HG03159 (cell line): ENCODE results near the gene KSR1.
"Not testable (repeated sequence)": the region's sequence is repeated elsewhere in the genome, so short reads cannot be mapped to it uniquely, and the experiment has no call there.

Experiments used
- ATAC-seq: cut with Tn5 transposase; IDR thresholded peaks from one replicate; pipeline ENCODE4 v1.9.1; 2021; ENCODE audit warnings: mild to moderate bottlenecking, moderate library complexity; ENCODE audit not compliant: unreplicated experiment

KSR1 gene

DNA sequence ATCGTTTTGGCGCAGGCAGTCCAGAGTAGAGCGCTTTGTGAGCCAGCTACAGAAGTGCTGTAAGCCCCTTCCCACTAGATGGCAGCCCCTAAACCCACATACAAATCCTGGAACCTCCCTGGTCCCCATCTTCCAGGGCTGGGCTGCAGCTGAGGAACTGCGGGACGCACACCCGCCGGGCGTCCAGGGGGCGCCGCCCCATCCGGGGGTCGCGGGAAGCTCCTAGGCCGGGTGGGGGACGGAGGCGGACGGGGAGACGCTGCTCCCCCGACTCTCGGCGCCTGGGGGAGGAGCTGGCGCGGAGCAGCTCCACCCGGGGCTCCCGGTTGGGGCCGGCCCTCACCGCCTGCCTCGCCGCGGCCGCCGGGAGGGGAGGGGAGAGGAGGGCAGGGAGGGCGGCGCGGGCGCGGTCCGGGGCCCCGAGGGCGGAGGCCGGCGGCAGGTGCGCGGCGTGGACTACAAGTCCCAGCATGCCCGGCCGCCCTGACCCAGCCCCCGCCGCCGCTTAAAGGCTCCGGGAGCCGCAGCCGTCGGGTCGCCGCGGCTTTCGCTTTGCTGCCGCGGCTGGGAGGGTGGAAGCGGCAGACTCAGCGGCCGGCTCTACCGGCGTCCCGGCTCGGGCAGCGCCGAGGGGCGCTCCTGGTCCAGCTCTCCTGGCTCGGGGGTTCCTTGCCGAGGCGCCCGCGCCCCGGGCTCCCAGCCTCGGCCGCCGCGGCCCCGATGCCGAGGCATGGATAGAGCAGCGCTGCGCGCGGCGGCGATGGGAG, at the start of gene KSR1:
KSR1 (plus strand) TSS at position 535 of the 767 bp plus-strand sequence; CDS start at position 731, 196 bp downstream.
- peak; percentile 90 for ATAC-seq

DNA sequence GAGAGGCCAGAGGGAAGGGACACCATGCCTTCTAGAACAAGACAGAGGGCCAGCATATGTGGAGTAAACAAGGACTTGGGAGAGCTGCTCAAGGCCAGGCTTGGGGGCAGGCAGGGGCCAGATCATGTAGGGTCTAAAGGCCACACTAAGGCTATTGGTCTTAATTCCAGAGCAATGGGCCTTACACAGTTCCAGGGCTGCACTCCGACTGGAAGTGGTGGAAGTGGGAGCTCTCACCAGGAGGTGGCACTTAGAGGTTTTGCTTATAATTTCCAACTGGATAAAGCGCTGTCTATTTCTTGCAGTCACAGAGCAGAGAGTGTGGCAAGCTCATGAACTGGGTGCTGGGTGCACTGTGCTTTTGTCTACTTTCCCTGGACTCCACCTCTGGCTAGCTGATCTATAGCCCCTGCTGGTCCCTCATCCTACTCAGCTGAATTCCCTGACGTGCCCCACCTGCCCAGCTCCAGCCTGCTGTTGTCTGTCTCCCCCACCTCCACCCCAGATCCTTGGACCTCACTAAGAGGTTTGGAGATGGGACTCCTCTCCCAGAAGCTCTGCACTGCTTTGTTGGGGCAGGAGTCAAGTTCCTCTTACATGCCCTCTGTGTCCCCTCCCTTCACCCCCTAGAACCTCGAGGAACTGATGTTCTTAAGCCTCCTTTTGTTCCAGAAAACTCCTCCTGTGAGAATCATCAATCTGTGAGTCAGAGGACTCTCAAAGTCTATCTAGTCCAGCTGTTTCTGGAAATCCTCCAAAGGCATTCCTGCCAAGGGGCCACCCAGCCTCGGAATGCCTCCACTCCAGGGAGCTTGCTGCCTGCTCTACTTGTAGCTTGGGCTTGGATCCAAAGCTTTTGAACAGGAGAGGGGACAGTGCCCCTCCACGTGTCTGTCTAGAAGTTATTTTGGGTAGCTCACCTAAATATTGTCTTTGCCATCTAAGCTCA, 48.1 kb upstream of the KSR1 start:
- no peak for ATAC-seq

GRCh38 chr17:27408891-27409290, 47.4 kb upstream of the KSR1 start:
- ATAC-seq: no peak

GRCh38 chr17:27412158-27412557, 44.1 kb upstream of the KSR1 start:
- ATAC-seq: not testable (repeated sequence)

DNA sequence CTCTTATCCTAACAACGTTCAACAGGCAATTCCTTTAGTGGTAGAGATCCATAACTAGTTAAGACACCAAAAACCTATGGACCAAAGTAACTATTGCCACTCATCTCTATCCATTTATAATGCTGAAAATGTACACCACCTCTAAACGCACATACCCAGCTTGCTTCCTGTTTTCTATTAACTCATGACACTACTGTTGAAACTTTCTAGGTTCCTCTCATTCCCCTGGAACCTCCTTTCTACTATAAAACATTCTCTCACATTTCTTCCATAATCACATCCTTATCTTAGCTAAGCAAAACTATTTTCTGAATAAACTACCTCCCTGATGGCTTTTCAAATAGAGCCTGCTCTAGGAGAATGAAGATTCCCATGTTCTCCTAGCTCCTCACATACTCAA, 42.9 kb upstream of the KSR1 start:
- peak; percentile 29 for ATAC-seq

DNA sequence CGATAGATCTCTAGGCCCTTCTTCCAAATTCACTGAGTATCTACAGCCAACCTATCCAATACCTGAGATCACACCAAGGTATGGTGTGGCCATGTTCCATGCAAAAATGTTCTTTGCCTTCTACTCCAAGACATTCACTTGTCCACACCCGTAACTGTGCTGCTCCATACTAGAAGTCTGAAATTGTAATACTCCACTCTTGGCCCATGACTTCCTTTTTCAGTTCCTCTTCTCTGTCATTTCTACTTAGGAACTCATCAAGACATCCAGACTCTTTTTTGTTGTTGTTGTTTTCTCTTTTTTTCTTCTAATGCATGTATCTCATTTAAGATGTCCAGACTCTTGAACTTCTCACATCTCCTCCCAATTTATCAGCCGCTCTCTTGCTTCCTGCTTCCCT, 42.5 kb upstream of the KSR1 start:
- peak; percentile 67 for ATAC-seq

GRCh38 chr17:27414271-27414670, 42.0 kb upstream of the KSR1 start:
- no peak for ATAC-seq

GRCh38 chr17:27414694-27415093, 41.6 kb upstream of the KSR1 start:
- ATAC-seq: no peak

DNA sequence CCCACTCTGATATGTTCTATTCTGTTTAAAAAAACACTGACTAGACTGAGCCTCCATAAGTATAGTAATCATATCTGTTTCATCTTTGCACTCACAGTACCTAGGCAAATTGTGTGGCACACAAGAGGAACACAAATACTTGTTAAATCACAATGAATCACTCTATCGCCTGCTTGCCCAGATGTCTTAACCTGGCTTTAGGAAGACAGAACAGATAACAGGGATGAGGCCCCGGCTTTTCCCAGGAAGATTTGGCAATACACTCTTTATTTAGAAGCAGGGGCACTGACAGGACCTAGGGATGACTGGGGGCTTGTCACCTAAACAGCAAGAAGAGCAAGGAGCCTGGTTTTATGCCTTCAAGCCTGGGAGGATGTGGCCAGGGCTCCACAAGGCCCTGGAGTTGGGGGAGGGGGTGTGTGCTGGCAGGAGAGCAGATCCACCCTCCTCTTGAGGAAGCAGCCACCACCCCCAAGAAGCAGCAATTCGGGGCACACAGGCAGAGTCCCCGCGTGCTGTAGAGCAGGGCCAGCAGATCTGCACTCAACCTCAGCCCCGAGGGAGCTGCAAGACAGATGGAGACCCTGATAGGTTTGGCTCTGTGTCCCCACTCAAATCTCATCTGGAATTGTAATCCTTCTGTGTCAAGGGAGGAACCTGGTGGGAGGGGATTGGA, 41.0 kb upstream of the KSR1 start:
- ATAC-seq: no peak

DNA sequence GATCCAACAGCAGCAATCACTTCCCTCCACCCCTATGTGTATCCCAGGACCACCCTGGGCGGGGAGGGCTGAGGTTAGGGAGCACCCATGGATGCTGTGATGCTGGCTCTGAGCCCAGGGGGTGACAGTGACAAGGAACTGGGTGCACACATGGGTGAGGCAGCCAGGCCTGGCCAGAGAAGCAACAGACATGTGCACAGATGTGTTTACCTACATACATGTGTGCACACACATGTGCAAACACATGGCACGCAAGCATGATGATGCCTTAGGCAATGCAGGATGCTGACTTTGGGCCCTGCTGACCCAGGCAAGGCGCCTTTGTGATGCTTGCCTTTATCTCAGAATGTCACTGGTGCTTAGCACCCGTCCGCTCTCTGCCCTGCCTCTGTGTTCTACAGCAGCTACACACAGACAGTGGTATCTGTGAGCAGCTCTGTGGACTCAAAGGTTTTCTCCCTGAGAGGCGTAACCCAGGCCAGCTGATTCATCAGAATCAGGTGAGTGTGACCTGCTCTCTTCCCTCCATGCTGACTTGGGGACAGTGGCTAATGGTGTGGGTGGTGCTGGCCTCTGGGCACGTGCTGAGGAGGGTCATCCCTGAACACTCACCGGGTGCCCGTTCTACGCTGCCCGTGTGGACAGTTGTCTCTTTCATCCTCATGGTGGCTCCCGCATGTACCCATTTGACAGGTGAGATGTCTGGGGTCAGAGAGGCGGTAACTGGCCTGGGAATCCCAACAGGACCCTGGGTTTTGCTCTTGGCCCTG, 38.5 kb upstream of the KSR1 start:
- ATAC-seq: no peak

- ATAC-seq: no peak
Measured at GRCh38 chr17:27418366-27418615, 38.0 kb upstream of the KSR1 start.

DNA sequence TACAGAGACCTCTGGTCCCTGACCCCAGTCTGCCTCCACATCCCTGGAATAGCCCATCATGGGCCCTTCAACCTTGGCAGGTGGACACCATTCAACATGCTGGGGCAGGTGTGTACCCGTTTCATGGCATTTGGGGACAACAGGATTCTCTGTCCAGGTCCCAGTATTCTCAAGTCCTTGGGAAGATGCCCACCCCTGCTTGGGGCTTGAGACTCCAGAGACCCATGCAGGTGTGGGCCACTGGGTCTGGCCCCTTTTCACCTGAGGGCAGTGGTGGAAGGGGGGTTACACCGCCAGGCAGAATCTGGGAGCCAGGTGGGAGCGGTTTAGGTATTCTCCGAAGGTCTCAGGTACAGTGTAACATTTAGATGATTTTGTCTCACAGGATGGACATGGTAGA, 37.1 kb upstream of the KSR1 start:
- ATAC-seq: no peak

- ATAC-seq: no peak
Measured at GRCh38 chr17:27420211-27420950, 35.9 kb upstream of the KSR1 start.

DNA sequence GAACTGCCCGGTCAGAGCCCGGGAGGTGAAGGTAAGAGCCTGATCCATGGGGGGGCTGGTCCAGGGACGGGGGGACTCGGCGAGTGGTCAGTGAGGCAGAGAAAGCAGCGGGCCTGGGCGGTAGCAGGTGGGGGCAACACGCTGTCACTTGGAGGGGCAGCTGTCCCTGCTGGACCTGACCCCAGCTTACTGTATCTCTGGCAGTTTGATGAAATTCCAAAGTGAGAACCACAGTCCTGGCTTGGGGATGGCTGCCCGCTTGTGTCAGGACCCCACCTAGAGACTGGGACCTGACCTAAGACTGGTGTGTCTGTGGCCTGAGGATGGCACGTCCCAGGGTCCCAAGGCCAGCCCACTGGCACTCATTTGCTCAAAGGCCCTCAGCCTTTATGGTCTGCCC, 35.1 kb upstream of the KSR1 start:
- no peak for ATAC-seq

DNA sequence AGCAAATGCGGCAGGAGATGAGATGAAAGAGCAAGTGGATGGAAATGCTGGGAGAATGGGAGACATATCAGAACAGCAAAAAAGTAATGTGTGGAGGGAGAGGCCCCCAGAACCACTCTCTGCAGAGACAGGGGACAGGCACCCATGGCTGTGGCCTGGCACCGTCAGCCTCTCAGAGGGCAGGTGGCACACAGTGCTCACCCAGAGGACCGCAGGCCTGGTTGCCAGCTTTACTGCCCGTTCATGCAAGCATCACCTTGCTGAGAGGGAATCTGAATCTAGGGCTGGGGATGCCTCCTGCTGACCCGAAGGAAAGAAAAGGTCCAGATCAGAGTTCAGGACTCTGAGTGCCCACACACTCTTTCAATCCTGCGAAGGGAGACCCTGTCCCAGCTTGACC, 34.6 kb upstream of the KSR1 start:
- ATAC-seq: not testable (repeated sequence)

DNA sequence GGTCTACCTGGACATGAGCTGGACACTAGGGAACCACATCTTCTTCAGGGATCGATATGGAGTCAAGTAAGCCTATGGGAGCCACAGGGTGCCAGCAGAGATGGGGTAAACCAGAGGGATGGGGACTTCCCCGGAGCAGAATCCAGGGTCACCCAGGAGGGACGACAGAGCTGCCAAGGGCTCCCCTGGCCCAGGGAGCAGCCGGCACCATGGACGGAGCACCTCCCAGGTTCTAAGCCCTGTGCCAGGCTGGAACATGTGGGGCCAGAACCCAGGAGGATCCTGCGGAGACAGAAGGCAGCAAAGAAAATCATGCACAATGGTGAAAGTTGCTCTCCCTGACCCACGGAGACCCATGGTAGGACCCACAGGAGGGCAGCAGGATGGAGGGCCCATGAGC, 33.6 kb upstream of the KSR1 start:
- ATAC-seq: no peak

- ATAC-seq: no peak
Measured at GRCh38 chr17:27423651-27424050, 32.6 kb upstream of the KSR1 start.

- ATAC-seq: no peak
Measured at GRCh38 chr17:27424516-27424915, 31.7 kb upstream of the KSR1 start.

- ATAC-seq: no peak
Measured at GRCh38 chr17:27424941-27425340, 31.3 kb upstream of the KSR1 start.

DNA sequence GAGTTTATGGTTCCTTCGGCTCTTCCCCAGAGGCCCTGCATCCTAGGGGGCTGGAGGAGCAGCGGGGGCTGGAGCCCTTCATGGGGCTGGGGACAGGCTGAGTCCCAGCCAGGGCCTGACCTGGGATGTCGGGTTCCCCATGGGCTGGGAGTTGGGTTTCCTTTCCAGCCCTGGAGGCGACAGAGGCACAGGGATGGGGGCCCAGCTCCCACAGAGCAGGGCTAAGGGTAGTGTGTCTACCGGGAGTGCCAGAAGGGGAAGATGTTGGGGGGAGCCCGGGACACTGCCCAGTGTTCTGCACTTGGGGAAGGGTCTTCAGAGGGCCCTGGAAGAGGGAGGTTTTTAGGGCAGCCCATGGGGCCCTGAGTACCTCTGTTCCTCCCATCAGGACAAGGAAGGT, 30.7 kb upstream of the KSR1 start:
- ATAC-seq: not testable (repeated sequence)
